GM23338 (cell line): Measurements from ENCODE around the gene CADPS2. TPM values are rescaled to one million over a fixed set of nuclear protein-coding genes. Genes with fewer than 3 reads are reported as not detected.

ENCODE experiments used
- ATAC-seq: fragments of 200-7000 bp; cut with Tn5 transposase; 3 replicates; pipeline ENCODE4 v1.9.1; 2020
- DNase-seq: peaks from one replicate; pipeline ENCODE4 v3.0.0-alpha.2; 2015; ENCODE audit warnings: low spot score
- H2AFZ ChIP-seq: fragments of 200-600 bp; sonication (generic); 2 replicates; pipeline ENCODE4 v1.8.0; 2016; ENCODE audit warnings: antibody characterized with exemption, mild to moderate bottlenecking, moderate library complexity
- H3F3A ChIP-seq: fragments of 200-600 bp; sonication (generic); replicated peaks from 2 replicates; pipeline ENCODE4 v1.8.0; 2017; ENCODE audit warnings: antibody characterized with exemption, mixed run types, low read depth
- H3K27ac ChIP-seq: fragments of 200-600 bp; sonication (generic); 2 replicates; pipeline ENCODE4 v1.6.1; 2016; ENCODE audit warnings: low read depth
- H3K27me3 ChIP-seq: fragments of 200-600 bp; sonication (generic); 2 replicates; pipeline ENCODE4 v1.8.0; 2016; ENCODE audit warnings: mild to moderate bottlenecking, mixed run types, moderate library complexity; ENCODE audit not compliant: insufficient read depth
- H3K36me3 ChIP-seq: fragments of 200-600 bp; sonication (generic); 2 replicates; pipeline ENCODE4 v1.8.0; 2016; ENCODE audit warnings: mild to moderate bottlenecking; ENCODE audit not compliant: insufficient read depth
- H3K4me1 ChIP-seq: fragments of 200-600 bp; sonication (generic); 2 replicates; pipeline ENCODE4 v1.8.0; 2016; ENCODE audit warnings: mild to moderate bottlenecking, moderate library complexity; ENCODE audit not compliant: insufficient read depth
- H3K4me2 ChIP-seq: fragments of 200-600 bp; sonication (generic); 2 replicates; pipeline ENCODE4 v1.7.1; 2017; ENCODE audit warnings: mixed run types
- H3K4me3 ChIP-seq: fragments of 200-600 bp; sonication (generic); 2 replicates; pipeline ENCODE4 v1.6.1; 2016; ENCODE audit warnings: mixed run types
- H3K79me2 ChIP-seq: fragments of 200-600 bp; sonication (generic); replicated peaks from 2 replicates; pipeline ENCODE4 v1.8.0; 2017; ENCODE audit warnings: mild to moderate bottlenecking; ENCODE audit not compliant: insufficient read depth
- H3K9me2 ChIP-seq: fragments of 200-600 bp; sonication (generic); 2 replicates; pipeline ENCODE4 v1.8.0; 2017; ENCODE audit not compliant: insufficient read depth
- H4K20me1 ChIP-seq: fragments of 200-600 bp; sonication (generic); replicated peaks from 2 replicates; pipeline ENCODE4 v1.8.0; 2017; ENCODE audit warnings: mild to moderate bottlenecking; ENCODE audit not compliant: insufficient read depth
- H3K27ac Mint-ChIP-seq: 2 replicates; pipeline ENCODE4 v1.8.0; 2020; ENCODE audit warnings: inconsistent platforms, mild to moderate bottlenecking, moderate library complexity, mixed read lengths
- H3K27me3 Mint-ChIP-seq: 3 replicates; pipeline ENCODE4 v1.8.0; 2022; ENCODE audit warnings: low read depth, mild to moderate bottlenecking, moderate library complexity, mixed read lengths, inconsistent platforms; ENCODE audit not compliant: insufficient read depth, poor library complexity
- H3K36me3 Mint-ChIP-seq: 3 replicates; pipeline ENCODE4 v1.8.0; 2021; ENCODE audit warnings: low read depth, mild to moderate bottlenecking, inconsistent platforms, moderate library complexity, mixed read lengths
- H3K4me1 Mint-ChIP-seq: 3 replicates; pipeline ENCODE4 v1.8.0; 2020; ENCODE audit warnings: mild to moderate bottlenecking, inconsistent platforms, mixed read lengths
- H3K4me3 Mint-ChIP-seq: 3 replicates; pipeline ENCODE4 v1.8.0; 2021; ENCODE audit warnings: moderate library complexity, mild to moderate bottlenecking, inconsistent platforms, mixed read lengths
- H3K9me3 Mint-ChIP-seq: 3 replicates; pipeline ENCODE4 v1.8.0; 2020; ENCODE audit warnings: moderate library complexity, mild to moderate bottlenecking, inconsistent platforms, mixed read lengths
- CREB1 ChIP-seq: fragments of 250-450 bp; sonication (Bioruptor Pico); IDR thresholded peaks from 2 replicates; pipeline ENCODE4 v1.5.0; 2020; ENCODE audit warnings: low read depth, mild to moderate bottlenecking, moderate library complexity
- CTCF ChIP-seq, 2 experiments: fragments of 200-600 bp in 1 of 2; sonication (generic) in 1 of 2; conservative IDR thresholded peaks; 2 replicates each; pipeline versions ENCODE4 v1.5.1 to v1.6.1; 2016 to 2017; ENCODE audit warnings: antibody characterized with exemption in 2 of 2, low read depth in 2 of 2, mild to moderate bottlenecking in 2 of 2, moderate library complexity in 1 of 2
- ETS1 ChIP-seq: IDR thresholded peaks from 2 replicates; pipeline ENCODE4 v1.6.1; 2016; ENCODE audit warnings: antibody characterized with exemption
- EZH2phosphoT487 ChIP-seq: fragments of 200-600 bp; sonication (generic); IDR thresholded peaks from one replicate; pipeline ENCODE4 v1.8.1; 2018; ENCODE audit warnings: antibody characterized with exemption; ENCODE audit not compliant: unreplicated experiment
- JUNB ChIP-seq: IDR thresholded peaks from one replicate; pipeline ENCODE4 v1.6.1; 2016; ENCODE audit warnings: antibody characterized with exemption; ENCODE audit not compliant: unreplicated experiment
- NANOG ChIP-seq: IDR thresholded peaks from 2 replicates; pipeline ENCODE4 v1.6.1; 2016; ENCODE audit warnings: antibody characterized with exemption, borderline replicate concordance
- POLR2AphosphoS5 ChIP-seq: IDR thresholded peaks from 2 replicates; pipeline ENCODE4 v1.6.1; 2016; ENCODE audit warnings: antibody characterized with exemption, low read depth
- REST ChIP-seq: IDR thresholded peaks from one replicate; pipeline ENCODE4 v1.6.1; 2018; ENCODE audit warnings: antibody characterized with exemption; ENCODE audit not compliant: unreplicated experiment
- ZNF114 ChIP-seq: fragments of 250-450 bp; sonication (Bioruptor Pico); IDR thresholded peaks from 2 replicates; pipeline ENCODE4 v1.5.0; 2020; ENCODE audit warnings: mild to moderate bottlenecking, moderate library complexity
- ZNF331 ChIP-seq: fragments of 250-450 bp; sonication (Bioruptor Pico); IDR thresholded peaks from 2 replicates; pipeline ENCODE4 v1.5.0; 2020; ENCODE audit warnings: low read depth, mild to moderate bottlenecking, moderate library complexity
- ZNF462 ChIP-seq: fragments of 250-450 bp; sonication (Bioruptor Pico); IDR thresholded peaks from 2 replicates; pipeline ENCODE4 v1.5.0; 2020; ENCODE audit warnings: mild to moderate bottlenecking, moderate library complexity
- polyA plus RNA-seq: library from polyadenylated mRNA; unstranded; fragments of >200 nt; fragmentation: Nextera tagmentation; extraction: Ambion mirVana; gene quantifications from 2 replicates; pipeline ENCODE4 v1.2.1, GENCODE V29; 2016
- total RNA-seq: library from RNA; depleted of rRNA; stranded (reverse); fragments of >200 nt; shearing (Covaris generic); gene quantifications from 2 replicates; pipeline ENCODE4 v1.2.3, GENCODE V29; 2014

The CADPS2 gene
- total and polyA plus RNA-seq, 2 experiments from 2014 or later = 16.3 to 36.9 TPM

- Histone ChIP-seq H3F3A (no peaks in the 10 kb centered on the region), H3K36me3 (no peaks in the 10 kb centered on the region)
Measured at GRCh38 chr7:122379491-122379890, 506.8 kb downstream of the CADPS2 start.

More at GRCh38 chr7:122379491-122379890, 506.8 kb downstream of the CADPS2 start:
- H3K4me3 Mint-ChIP-seq = no peak overlapping the region
- H3K27me3 ChIP-seq = no peaks in the 10 kb centered on the region
- H3K9me2 ChIP-seq = no peaks in the 10 kb centered on the region
- peaks cover 22% of the 10 kb centered on the region for H3K4me1 ChIP-seq
- H3K36me3 Mint-ChIP-seq = no peaks in the 10 kb centered on the region
- TF ChIP-seq ZNF114 (CRISPR knock-in tag) (no peak), ETS1 (no peak), NANOG (no peak), POLR2AphosphoS5 (no peak), JUNB (no peak), CTCF (conservative IDR thresholded peaks at IDR 0.05; ENCODE audit: low read depth in 2 of 2) (no peak), EZH2phosphoT487 (no peak), ZNF331 (no peak), ZNF462 (CRISPR knock-in tag) (no peak), CREB1 (CRISPR knock-in tag) (no peak), REST (no peak)
- no peak overlapping the region for H3K27ac ChIP-seq
- DNase-seq = no peak
- H3K9me3 Mint-ChIP-seq = no peaks in the 10 kb centered on the region
- no peaks in the 10 kb centered on the region for H4K20me1 ChIP-seq
- no peak overlapping the region for H3K4me2 ChIP-seq
- H3K79me2 ChIP-seq = no peaks in the 10 kb centered on the region
- H3K4me1 Mint-ChIP-seq = peaks cover 42% of the 10 kb centered on the region
- ATAC-seq = no peak
- no peaks in the 10 kb centered on the region for H3K27me3 Mint-ChIP-seq
- H2AFZ ChIP-seq = no peak overlapping the region
- 0 out of 2 replicates have a peak overlapping the region, but pooled peaks have one; percentile 24 for H3K27ac Mint-ChIP-seq
- no peak overlapping the region for H3K4me3 ChIP-seq
